ENCODE data around the gene HUNK.

The HUNK gene

DNA sequence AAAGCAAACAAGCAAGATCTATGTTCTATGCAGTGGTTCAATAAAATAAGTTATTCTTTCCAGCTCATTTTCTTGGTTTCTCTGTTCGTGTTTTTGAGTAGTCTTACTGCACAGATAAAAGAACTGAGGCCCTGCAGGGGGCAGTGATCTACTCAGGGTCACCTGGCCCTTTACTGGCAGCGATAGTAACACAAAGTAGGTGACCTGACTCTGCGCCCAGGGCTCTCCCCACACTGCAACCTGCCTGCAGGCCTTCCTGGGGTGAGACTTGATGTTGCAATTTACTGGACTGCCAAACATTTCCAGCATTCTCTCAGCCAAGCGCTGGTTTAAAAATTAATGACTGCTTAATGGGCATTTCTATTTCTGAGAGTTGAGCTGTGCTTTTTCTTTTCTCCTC lies 110.3 kb downstream of the HUNK start:
- Histone ChIP-seq H3K36me3 (replicated peaks) (no peaks in the 10 kb centered on the region), H3K27me3 (replicated peaks) (no peaks in the 10 kb centered on the region), H3K27ac (no peak overlapping the region), H3K4me3 (ENCODE audit: low read depth, low read length) (no peak overlapping the region)
- in situ Hi-C loops (cut with HindIII; ENCODE audit: low pct_ligation_motif_present, low sequenced_read_pairs): no loop called here
- TF ChIP-seq CTCF (IDR thresholded peaks at IDR 0.05; ENCODE audit: low read depth, low read length, missing control alignments): no peak
- DNase-seq: no peak

DNA sequence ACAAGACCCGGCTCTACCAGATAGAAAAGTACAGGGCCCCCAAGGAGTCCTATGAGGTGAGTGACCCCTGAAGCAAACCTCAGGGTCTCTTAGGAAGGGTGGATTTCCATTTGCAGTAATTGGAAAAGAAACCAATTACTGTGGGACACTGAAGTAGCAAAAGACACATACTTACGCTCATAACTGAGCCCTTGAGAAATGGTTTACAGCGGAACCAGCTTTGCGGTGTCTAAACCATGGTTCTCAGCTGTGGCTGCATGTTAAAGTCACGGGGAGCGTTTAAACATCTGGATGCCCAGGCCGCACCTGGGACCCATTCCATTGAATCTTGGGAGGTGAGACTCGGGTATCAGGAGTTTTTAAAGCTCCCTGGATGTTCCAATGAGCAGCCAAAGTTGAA lies 110.7 kb downstream of the HUNK start:
- DNase-seq: no peak
- H3K36me3 ChIP-seq (replicated peaks): no peaks in the 10 kb centered on the region
- TF ChIP-seq CTCF (IDR thresholded peaks at IDR 0.05; ENCODE audit: low read depth, low read length, missing control alignments): no peak
- no peak overlapping the region for H3K27ac ChIP-seq
- no peak overlapping the region for H3K4me3 ChIP-seq (ENCODE audit: low read depth, low read length)
- in situ Hi-C loops (cut with HindIII; ENCODE audit: low pct_ligation_motif_present, low sequenced_read_pairs): no loop called here
- H3K27me3 ChIP-seq (replicated peaks): no peaks in the 10 kb centered on the region

- DNase-seq: no peak
- TF ChIP-seq CTCF (IDR thresholded peaks at IDR 0.05; ENCODE audit: low read depth, low read length, missing control alignments): no peak
- no peaks in the 10 kb centered on the region for H3K36me3 ChIP-seq (replicated peaks)
- H3K27me3 ChIP-seq (replicated peaks): no peaks in the 10 kb centered on the region
- in situ Hi-C loops (cut with HindIII; ENCODE audit: low pct_ligation_motif_present, low sequenced_read_pairs): no loop called here
- no peak overlapping the region for H3K27ac ChIP-seq
- no peak overlapping the region for H3K4me3 ChIP-seq (ENCODE audit: low read depth, low read length)
Observed at GRCh38 chr21:31985398-31985797, 112.6 kb downstream of the HUNK start.

DNA sequence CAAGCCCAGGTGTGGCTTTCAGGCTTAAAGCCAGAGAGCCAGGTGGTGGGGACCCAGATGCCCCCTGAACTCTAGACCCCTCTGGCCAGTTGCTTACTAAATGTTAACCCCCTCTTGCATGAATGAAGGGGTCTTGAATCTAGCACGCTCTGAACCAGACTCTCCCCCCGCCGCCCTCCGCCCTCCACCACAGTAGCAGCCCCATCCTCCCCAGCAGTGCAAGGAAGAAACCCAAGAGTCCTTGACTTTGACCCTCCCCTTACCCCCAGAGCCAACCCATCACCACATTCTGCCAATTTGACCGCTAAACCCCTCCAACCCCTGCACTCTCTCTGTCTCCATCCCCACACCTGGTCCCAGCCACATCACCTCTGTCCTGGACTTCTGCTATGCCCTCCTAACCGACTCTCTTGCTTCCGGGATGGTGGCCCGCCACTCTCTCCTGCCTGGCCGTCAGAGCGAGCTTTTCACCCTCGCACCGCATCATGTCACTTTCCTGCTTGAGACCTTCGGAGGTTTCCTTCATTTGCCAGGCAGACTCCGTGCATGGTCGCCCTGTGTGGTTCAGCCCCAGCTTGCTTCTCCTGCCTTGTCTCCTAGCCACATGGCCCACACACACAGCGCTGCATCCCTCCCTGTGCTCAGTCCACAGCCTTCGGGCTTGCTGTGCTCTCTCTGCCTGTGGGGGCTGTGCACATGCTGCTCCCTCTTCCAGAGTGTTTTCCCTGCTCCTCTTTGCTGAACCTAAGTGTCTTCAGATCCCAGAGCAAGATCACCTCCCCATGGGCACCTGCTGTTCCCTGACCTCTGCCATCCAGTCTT lies 113.4 kb downstream of the HUNK start:
- TF ChIP-seq CTCF (IDR thresholded peaks at IDR 0.05; ENCODE audit: low read depth, low read length, missing control alignments): no peak
- Histone ChIP-seq H3K36me3 (replicated peaks) (no peaks in the 10 kb centered on the region), H3K27ac (no peak overlapping the region), H3K27me3 (replicated peaks) (no peaks in the 10 kb centered on the region), H3K4me3 (ENCODE audit: low read depth, low read length) (no peak overlapping the region)
- in situ Hi-C loops (cut with HindIII; ENCODE audit: low pct_ligation_motif_present, low sequenced_read_pairs): no loop called here
- no peak for DNase-seq

DNA sequence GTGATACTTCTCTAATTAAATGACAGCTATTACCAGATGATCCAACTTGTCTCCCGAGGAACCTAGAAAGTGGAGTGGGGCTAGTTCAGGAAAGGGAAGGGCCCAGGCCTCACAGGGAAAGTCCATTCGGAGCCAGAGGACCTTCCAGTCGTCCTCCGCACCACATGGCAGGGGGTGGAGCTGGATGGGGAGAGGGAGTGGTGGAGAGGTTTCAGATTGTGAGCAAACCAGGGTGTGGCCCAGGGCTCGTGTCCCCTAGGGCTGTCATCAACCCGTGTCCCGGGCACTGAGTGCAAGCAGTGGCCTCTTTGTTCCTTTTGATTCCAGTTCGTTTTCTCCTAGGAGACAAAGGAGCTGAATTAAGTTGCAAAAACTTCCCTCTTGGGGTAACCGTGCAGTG lies 114.9 kb downstream of the HUNK start:
- in situ Hi-C loops (cut with HindIII; ENCODE audit: low pct_ligation_motif_present, low sequenced_read_pairs): no loop called here
- H3K27me3 ChIP-seq (replicated peaks): no peaks in the 10 kb centered on the region

More for the DNA sequence above, 114.9 kb downstream of the HUNK start:
- H3K27ac ChIP-seq: no peak overlapping the region
- DNase-seq: no peak
- no peaks in the 10 kb centered on the region for H3K36me3 ChIP-seq (replicated peaks)
- no peak overlapping the region for H3K4me3 ChIP-seq (ENCODE audit: low read depth, low read length)
- no peak for TF ChIP-seq CTCF (IDR thresholded peaks at IDR 0.05; ENCODE audit: low read depth, low read length, missing control alignments)

All from brain microvascular endothelial cell (primary cell).